Tibial artery (tissue), 4 donors: ENCODE data around the gene CDK18.
A peak's percentile ranks its signal among the peaks of the same experiment; 100 is the strongest.

Source experiments
- DNase-seq, 2 donors: peaks; one replicate each; pipeline ENCODE4 v3.0.0-alpha.2; 2019
- H3K27ac ChIP-seq, 2 donors: fragments of 200-600 bp; sonication (generic) in 1 of 2; 1 replicate in 1 of 2; 2 replicates in 1 of 2; pipeline ENCODE4 v1.5.1; 2018 to 2019; ENCODE audit warnings: mild to moderate bottlenecking in 1 of 2
- H3K27me3 ChIP-seq, 2 donors: fragments of 200-600 bp; sonication (generic) in 1 of 2; one replicate each; pipeline versions ENCODE4 v1.5.1 to v1.6.0; 2016 to 2019
- H3K36me3 ChIP-seq, 3 donors: fragments of 200-600 bp; sonication (generic) in 2 of 3; one replicate each; pipeline ENCODE4 v1.5.1; 2016 to 2019; ENCODE audit warnings: mild to moderate bottlenecking in 2 of 3
- H3K4me1 ChIP-seq, 4 donors: fragments of 200-600 bp; sonication (generic) in 2 of 4; 1 replicate in 3 of 4; 2 replicates in 1 of 4; pipeline ENCODE4 v1.5.1; 2016 to 2019
- H3K4me3 ChIP-seq, 2 donors: fragments of 200-600 bp; sonication (generic) in 1 of 2; 1 replicate in 1 of 2; 2 replicates in 1 of 2; pipeline ENCODE4 v1.5.1; 2018 to 2019; ENCODE audit warnings: mild to moderate bottlenecking in 2 of 2
- H3K9me3 ChIP-seq, 3 donors: fragments of 200-600 bp; sonication (generic) in 1 of 3; one replicate each; pipeline ENCODE4 v1.5.1; 2016 to 2019
- CTCF ChIP-seq, 2 experiments: fragments of 200-600 bp in 1 of 2; fragments of 450-650 bp in 1 of 2; IDR thresholded peaks; one replicate each; pipeline ENCODE4 v1.5.1; 2017 to 2019; ENCODE audit warnings: antibody characterized with exemption in 2 of 2, mild to moderate bottlenecking in 1 of 2, moderate library complexity in 1 of 2
- intact Hi-C: fragments of 100-400 bp; cut with DNase I; formaldehyde crosslinking; loops from one replicate; pipeline ENCODE4 v1.15.0; 2023; ENCODE audit warnings: low total_unique reads

The CDK18 gene

DNA sequence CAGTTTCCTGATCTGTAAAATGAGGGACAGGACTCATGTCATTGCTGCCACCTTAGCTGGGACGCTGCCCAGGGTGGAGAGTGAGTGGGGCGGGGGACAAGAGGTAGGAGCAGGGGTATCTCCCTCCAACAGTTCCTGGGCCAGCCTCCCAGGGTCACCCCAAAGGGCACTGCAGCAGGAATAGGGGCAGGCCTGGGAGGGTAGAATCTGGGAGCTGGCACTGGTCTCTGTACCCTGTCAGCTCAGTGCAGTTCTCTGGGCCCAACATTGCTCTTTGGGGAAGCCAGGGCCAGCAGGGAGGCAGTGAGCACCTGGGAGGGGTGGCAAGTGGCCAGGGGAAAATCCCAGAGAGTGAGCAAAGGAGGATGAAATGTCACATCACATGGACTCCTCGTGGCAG, 71.5 kb downstream of the CDK18 start:
- Histone ChIP-seq H3K4me1 (no peaks in the 10 kb centered on the region), H3K4me3 (no peak overlapping the region), H3K9me3 (no peaks in the 10 kb centered on the region), H3K27ac (no peak overlapping the region), H3K36me3 (no peaks in the 10 kb centered on the region), H3K27me3 (peaks cover 0 to 42% of the 10 kb centered on the region in 2 donors)
- intact Hi-C loops, result loop anchor here (2.0 kb wide), 1 partner anchor 45 kb away; no protein-coding TSS in a partner anchor
- DNase-seq, result no peak
- no peak for TF ChIP-seq CTCF (IDR thresholded peaks at IDR 0.05)

DNA sequence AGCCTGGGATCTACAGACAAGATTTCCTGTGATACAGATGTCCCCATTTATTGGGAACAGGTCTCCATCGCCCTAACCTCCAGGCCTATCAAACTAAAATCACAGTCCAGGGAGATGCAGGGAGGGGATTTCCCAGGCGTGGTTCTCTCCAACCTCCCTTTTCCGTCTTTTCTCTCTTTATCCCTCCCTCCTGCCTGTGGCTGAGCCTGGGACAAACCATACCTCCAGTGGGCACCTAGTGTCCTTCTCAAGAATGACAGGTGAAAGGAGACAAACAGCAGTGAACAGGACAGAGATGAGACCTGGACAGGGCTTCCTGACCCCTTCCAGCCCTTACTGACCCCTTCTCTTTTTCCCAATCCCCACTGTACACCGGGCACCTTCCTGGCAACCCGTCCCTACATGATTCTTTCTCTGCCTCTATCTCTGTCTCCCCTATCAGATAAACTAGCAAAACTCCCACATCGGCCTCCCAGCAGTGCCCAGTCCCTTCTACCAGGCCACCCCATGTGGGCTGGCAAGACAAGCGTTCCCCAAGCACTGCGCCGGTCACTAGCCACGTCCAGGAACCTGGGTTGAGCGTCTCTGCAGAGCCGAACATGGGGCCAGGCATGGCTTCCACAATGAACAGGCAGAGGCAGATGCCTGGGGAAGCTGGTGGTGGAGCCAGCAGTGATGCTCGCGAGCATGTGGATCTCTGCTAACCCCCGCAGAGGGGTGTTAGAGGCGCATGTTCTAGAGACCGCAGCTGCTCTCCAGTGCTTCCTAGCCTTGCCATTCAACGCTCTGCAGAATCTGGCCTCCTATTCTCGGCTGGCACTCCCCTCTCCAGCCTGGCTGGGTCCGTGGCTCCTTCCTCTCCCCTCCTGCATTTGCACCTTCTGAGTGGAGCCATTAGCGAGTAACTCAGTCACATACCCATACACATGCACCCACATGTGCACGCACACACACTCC, 72.6 kb downstream of the CDK18 start:
- no peak for TF ChIP-seq CTCF (IDR thresholded peaks at IDR 0.05)
- DNase-seq, result no peak

DNA sequence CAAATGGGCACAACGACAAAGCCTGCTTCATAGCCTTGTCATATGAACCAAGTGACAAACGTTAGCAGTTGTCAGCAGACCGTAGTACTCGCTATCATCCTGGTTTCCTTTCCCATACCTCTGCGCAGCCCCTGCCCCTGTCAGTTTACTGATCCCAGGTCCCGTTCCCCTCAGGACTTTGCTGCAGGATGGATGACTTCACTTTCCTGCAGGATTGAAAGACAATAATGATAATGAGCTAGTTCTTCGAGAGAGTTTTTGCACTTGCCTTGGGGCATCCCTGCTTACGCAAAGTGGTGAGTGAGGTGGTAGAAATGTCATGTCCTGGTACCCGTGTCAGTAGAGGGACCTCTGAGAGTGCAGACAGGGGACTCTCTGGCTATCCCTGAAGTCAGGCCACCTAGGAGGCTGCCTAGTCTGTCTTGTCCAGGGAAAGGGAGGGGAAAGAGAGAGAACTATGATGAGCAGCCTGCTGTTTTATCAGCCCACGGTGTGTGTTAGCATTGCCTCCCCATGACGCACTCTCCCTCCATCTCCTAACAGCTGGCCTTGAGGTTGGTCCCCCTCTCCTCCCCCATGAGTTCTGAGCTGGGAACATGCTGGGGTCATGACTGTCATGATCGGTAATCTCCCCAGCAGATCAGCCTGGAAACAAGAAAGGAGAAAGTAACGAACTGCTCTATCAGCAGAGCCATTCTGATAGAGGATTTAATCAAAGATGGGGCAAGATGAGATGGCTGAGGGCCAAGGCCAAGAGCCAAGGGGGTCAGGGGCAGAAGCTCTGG, 73.6 kb downstream of the CDK18 start:
- no peak for TF ChIP-seq CTCF (IDR thresholded peaks at IDR 0.05)
- intact Hi-C loops, result loop anchor here (2.0 kb wide), 1 partner anchor 43 kb away; no protein-coding TSS in a partner anchor
- H3K27ac ChIP-seq, result no peak overlapping the region
- no peak overlapping the region for H3K4me3 ChIP-seq
- H3K36me3 ChIP-seq, result no peaks in the 10 kb centered on the region
- DNase-seq, result no peak
- no peaks in the 10 kb centered on the region for H3K9me3 ChIP-seq
- no peaks in the 10 kb centered on the region for H3K4me1 ChIP-seq
- peaks cover 0 to 51% of the 10 kb centered on the region in 2 donors for H3K27me3 ChIP-seq

More for the DNA sequence above, 72.6 kb downstream of the CDK18 start:
- Histone ChIP-seq H3K4me3 (no peak overlapping the region), H3K9me3 (no peaks in the 10 kb centered on the region), H3K27ac (no peak overlapping the region), H3K4me1 (no peaks in the 10 kb centered on the region), H3K36me3 (no peaks in the 10 kb centered on the region), H3K27me3 (peaks cover 0 to 43% of the 10 kb centered on the region in 2 donors)
- intact Hi-C loops, result loop anchor here (2.0 kb wide), 1 partner anchor 44 kb away; no protein-coding TSS in a partner anchor

- peak in 1 of 2 donors; percentile 39 for DNase-seq
- Histone ChIP-seq H3K27ac (no peak overlapping the region), H3K27me3 (peaks cover 0 to 53% of the 10 kb centered on the region in 2 donors), H3K36me3 (no peaks in the 10 kb centered on the region), H3K9me3 (no peaks in the 10 kb centered on the region), H3K4me1 (no peaks in the 10 kb centered on the region), H3K4me3 (no peak overlapping the region)
- intact Hi-C loops, result no loop called here
- no peak for TF ChIP-seq CTCF (IDR thresholded peaks at IDR 0.05)
These were observed 74.5 kb downstream of the CDK18 start for GRCh38 chr1:205578780-205579571.

- intact Hi-C loops, result loop anchor here (10.0 kb wide), 1 partner anchor 395 kb away; no protein-coding TSS in a partner anchor
- DNase-seq, result peak in 1 of 2 donors; percentile 43
- no peak for TF ChIP-seq CTCF (IDR thresholded peaks at IDR 0.05)
- H3K4me3 ChIP-seq, result no peak overlapping the region
- H3K4me1 ChIP-seq, result no peaks in the 10 kb centered on the region
- H3K27me3 ChIP-seq, result peaks cover 0 to 55% of the 10 kb centered on the region in 2 donors
- no peaks in the 10 kb centered on the region for H3K36me3 ChIP-seq
- H3K9me3 ChIP-seq, result no peaks in the 10 kb centered on the region
- no peak overlapping the region for H3K27ac ChIP-seq
These were observed 75.2 kb downstream of the CDK18 start for GRCh38 chr1:205579711-205580110.
